WTC11 (cell line): Measurements from ENCODE around the gene MND1.

Experiments
- FOXP1 ChIP-seq: sonication (generic); formaldehyde crosslinking; IDR thresholded peaks from 2 replicates; pipeline ENCODE4 v1.8.0; 2022; ENCODE audit warnings: missing genetic modification reagents, mild to moderate bottlenecking, moderate library complexity, borderline replicate concordance
- MAX ChIP-seq: sonication (generic); formaldehyde crosslinking; IDR thresholded peaks from 2 replicates; pipeline ENCODE4 v1.8.0; 2022; ENCODE audit warnings: mild to moderate bottlenecking, missing genetic modification reagents
- TF ChIP-seq, protein P1 (sequence below): sonication (generic); formaldehyde crosslinking; IDR thresholded peaks from 2 replicates; pipeline ENCODE4 v1.8.1; 2023; ENCODE audit warnings: mild to moderate bottlenecking, missing genetic modification reagents, moderate library complexity
- TF ChIP-seq, protein P2 (sequence below): sonication (generic); formaldehyde crosslinking; conservative IDR thresholded peaks from 2 replicates; pipeline ENCODE4 v1.8.1; 2022; ENCODE audit warnings: mild to moderate bottlenecking, missing genetic modification reagents
- TF ChIP-seq, protein P3 (sequence below): fragments of 200-600 bp; IDR thresholded peaks from 2 replicates; pipeline ENCODE4 v1.8.0; 2022; ENCODE audit warnings: antibody characterized with exemption

DNA sequence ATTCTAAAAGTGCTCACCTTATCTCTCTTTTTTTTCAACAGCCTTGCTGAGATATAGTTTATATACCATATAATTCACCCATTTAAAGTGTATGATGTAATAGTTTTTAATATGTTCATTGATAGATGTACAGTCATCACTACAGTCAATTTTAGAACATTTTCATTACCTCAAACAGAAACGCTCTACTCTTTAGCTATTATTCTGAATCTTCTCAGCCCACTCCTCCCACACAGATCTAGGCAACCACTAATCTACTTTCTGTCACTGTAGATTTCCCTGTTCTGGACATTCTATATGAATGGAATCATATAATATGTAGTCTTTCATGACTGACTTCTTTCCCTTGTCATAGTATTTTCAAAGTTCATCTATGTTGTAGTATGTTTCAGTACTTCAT lies 22.6 kb downstream of the MND1 start:
- TF ChIP-seq, protein P1, sequence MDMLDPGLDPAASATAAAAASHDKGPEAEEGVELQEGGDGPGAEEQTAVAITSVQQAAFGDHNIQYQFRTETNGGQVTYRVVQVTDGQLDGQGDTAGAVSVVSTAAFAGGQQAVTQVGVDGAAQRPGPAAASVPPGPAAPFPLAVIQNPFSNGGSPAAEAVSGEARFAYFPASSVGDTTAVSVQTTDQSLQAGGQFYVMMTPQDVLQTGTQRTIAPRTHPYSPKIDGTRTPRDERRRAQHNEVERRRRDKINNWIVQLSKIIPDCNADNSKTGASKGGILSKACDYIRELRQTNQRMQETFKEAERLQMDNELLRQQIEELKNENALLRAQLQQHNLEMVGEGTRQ = no peak
- TF ChIP-seq FOXP1 (no peak), MAX (CRISPR knock-in tag) (no peak)
- TF ChIP-seq, protein P2, sequence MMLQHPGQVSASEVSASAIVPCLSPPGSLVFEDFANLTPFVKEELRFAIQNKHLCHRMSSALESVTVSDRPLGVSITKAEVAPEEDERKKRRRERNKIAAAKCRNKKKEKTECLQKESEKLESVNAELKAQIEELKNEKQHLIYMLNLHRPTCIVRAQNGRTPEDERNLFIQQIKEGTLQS (CRISPR knock-in tag) = no peak
- TF ChIP-seq, protein P3, sequence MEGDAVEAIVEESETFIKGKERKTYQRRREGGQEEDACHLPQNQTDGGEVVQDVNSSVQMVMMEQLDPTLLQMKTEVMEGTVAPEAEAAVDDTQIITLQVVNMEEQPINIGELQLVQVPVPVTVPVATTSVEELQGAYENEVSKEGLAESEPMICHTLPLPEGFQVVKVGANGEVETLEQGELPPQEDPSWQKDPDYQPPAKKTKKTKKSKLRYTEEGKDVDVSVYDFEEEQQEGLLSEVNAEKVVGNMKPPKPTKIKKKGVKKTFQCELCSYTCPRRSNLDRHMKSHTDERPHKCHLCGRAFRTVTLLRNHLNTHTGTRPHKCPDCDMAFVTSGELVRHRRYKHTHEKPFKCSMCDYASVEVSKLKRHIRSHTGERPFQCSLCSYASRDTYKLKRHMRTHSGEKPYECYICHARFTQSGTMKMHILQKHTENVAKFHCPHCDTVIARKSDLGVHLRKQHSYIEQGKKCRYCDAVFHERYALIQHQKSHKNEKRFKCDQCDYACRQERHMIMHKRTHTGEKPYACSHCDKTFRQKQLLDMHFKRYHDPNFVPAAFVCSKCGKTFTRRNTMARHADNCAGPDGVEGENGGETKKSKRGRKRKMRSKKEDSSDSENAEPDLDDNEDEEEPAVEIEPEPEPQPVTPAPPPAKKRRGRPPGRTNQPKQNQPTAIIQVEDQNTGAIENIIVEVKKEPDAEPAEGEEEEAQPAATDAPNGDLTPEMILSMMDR = no peak
